GM21528 (cell line): ENCODE results near the gene MAGEA2B.
"Not testable (repeated sequence)": the region's sequence is repeated elsewhere in the genome, so short reads cannot be mapped to it uniquely, and the experiment has no call there.

Experiments
- ATAC-seq: cut with Tn5 transposase; IDR thresholded peaks from one replicate; pipeline ENCODE4 v1.9.1; 2021; ENCODE audit warnings: mild to moderate bottlenecking, moderate library complexity; ENCODE audit not compliant: unreplicated experiment, low FRiP score

Gene MAGEA2B

GRCh38 chrX:152754871-152755270, 40.4 kb downstream of the MAGEA2B start:
- not testable (repeated sequence) for ATAC-seq

- ATAC-seq = not testable (repeated sequence)
Measured at GRCh38 chrX:152758918-152759317, 44.5 kb downstream of the MAGEA2B start, which contains the start of gene CSAG3. Gene CSAG3 (plus strand): TSS chrX:152759218.

- not testable (repeated sequence) for ATAC-seq
Measured at GRCh38 chrX:152759544-152759943, 45.1 kb downstream of the MAGEA2B start.

GRCh38 chrX:152761582-152761981, 47.2 kb downstream of the MAGEA2B start:
- not testable (repeated sequence) for ATAC-seq

GRCh38 chrX:152766562-152766961, 52.1 kb downstream of the MAGEA2B start:
- not testable (repeated sequence) for ATAC-seq
